Activated CD8-positive, alpha-beta memory T cell treated with anti-CD3 and anti-CD28 coated beads, Interleukin-2, amount 50 U/mL, for 1 hour (primary cell): ENCODE results near the gene ALDH3A1.

ENCODE experiments used
- DNase-seq: peaks from one replicate; pipeline ENCODE4 v3.0.0-alpha.2; 2020; ENCODE audit errors: extremely low read depth

Gene ALDH3A1

DNA sequence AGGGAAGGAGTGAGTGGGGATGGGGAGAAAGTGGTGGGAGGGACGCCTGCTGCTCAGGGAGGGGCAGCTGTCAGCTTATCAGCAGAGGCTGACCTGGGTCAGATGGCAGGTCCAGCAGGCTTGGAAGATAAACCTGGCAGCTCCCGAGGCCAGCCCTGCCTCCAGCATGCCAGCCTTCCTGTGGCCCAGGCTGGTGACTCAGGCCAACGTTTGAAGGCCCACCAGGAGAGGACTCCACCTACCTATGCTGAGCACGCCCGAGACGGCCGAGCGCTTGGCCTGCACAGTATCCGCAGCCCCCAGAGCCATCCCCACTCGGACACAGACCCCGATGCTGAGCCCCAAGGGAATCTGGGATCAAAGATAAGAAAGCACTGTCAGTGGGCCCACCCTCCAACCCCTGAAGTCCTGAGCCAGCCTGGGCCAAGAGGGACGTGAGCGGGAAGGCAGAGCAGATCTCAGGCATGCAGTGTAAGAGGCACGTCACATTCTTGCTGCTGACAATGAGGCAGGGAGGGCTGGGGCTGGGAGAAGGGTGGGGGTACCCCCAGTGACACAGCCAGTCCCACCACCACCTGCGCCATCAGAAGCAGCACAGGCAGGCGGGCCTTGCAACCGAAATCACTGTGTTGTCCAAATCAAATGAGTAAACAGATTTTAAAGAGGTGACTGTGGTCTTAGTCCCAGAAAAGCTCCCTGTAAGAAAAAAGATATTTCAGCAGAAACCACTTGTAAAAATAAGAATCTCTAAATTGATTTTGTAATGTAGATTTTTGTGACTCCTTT, 44.1 kb downstream of the ALDH3A1 start:
- no peak for DNase-seq

DNA sequence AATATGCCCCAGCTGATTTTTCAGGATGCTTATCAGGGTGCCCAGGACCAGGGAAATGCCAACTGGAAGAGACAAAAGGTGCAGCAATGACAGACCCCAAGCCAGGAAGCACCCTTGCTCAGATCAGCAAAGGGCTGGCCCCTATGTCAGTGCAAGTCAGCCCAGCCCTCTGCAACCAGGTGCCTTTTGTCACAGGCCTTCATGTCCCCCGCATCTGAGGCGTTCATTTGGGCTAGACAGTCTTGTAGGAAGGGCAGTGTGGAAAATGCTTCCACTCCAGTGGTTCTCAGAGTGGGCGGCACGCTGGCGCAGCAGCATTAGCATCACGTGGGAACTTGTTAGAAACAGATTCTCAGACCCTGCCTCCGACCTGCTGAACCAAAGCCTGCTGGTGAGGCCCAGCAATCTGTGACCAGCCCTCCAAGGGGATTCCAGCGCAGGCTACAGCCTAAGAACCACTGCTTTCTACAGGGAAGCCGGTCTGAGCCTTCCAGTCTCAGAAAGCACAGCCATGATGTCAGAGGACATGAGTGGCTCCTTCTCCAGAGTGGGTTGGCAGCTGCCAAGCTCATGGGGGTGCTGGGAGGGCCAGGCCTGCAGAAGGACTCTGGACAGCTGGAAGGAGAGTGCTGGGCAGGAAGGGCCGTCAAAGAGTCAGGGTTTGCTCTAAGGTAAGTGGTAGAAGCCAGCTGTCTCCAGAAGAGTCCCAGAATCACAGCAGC, 44.8 kb downstream of the ALDH3A1 start:
- DNase-seq = no peak

DNA sequence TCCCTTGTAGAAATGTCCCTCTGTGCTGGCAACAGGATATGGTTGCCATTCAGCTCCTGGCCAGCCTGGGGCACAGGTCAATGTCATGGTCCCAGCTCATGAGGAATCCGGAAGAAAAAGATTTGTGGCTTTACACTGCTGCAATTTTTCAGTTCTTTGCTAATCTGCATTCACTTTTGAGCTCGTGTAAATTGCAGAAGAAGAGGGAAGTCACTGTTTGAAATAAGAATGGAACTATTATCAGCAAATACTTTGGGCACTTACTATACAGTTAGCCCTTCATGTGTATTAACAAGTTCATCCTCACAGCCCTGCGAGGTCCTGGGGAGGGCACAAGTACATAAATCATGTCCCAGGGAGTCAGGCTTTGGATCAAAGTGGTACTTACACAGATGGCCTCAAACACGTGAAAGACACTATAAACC, 45.9 kb downstream of the ALDH3A1 start:
- DNase-seq = no peak
